ENCODE measurements around the gene GATA5. TPM values are rescaled to one million over a fixed set of nuclear protein-coding genes. Genes with fewer than 3 reads are reported as not detected.

Gene GATA5
- total RNA-seq, 4 donors from 2014 or later: 1.7 to 48.3 (median 39.5) TPM

GRCh38 chr20:62508641-62509051 lies 32.9 kb upstream of the GATA5 start:
- no peak overlapping the region for H3K27ac ChIP-seq
- no peaks in the 10 kb centered on the region for H3K27me3 ChIP-seq
- TF ChIP-seq POLR2A (IDR thresholded peaks at IDR 0.05): no peak
- TF ChIP-seq, protein P1, sequence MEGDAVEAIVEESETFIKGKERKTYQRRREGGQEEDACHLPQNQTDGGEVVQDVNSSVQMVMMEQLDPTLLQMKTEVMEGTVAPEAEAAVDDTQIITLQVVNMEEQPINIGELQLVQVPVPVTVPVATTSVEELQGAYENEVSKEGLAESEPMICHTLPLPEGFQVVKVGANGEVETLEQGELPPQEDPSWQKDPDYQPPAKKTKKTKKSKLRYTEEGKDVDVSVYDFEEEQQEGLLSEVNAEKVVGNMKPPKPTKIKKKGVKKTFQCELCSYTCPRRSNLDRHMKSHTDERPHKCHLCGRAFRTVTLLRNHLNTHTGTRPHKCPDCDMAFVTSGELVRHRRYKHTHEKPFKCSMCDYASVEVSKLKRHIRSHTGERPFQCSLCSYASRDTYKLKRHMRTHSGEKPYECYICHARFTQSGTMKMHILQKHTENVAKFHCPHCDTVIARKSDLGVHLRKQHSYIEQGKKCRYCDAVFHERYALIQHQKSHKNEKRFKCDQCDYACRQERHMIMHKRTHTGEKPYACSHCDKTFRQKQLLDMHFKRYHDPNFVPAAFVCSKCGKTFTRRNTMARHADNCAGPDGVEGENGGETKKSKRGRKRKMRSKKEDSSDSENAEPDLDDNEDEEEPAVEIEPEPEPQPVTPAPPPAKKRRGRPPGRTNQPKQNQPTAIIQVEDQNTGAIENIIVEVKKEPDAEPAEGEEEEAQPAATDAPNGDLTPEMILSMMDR (IDR thresholded peaks at IDR 0.05): no peak
- no peaks in the 10 kb centered on the region for H3K36me3 ChIP-seq
- DNase-seq: no peak
- no peaks in the 10 kb centered on the region for H3K9me3 ChIP-seq
- no peaks in the 10 kb centered on the region for H3K4me1 ChIP-seq
- no peak overlapping the region for H3K4me3 ChIP-seq

- H3K4me3 ChIP-seq: no peak overlapping the region
- H3K27ac ChIP-seq: no peak overlapping the region
- no peak for DNase-seq
- H3K9me3 ChIP-seq: no peaks in the 10 kb centered on the region
- no peak for TF ChIP-seq POLR2A (IDR thresholded peaks at IDR 0.05)
- TF ChIP-seq, protein P1 (IDR thresholded peaks at IDR 0.05): no peak
- H3K36me3 ChIP-seq: no peaks in the 10 kb centered on the region
- H3K4me1 ChIP-seq: no peaks in the 10 kb centered on the region
- no peaks in the 10 kb centered on the region for H3K27me3 ChIP-seq
Measured at GRCh38 chr20:62507991-62508640, 32.3 kb upstream of the GATA5 start.

- H3K4me3 ChIP-seq: no peak overlapping the region
- no peak overlapping the region for H3K27ac ChIP-seq
- no peak for DNase-seq
- H3K9me3 ChIP-seq: no peaks in the 10 kb centered on the region
- no peaks in the 10 kb centered on the region for H3K27me3 ChIP-seq
- no peaks in the 10 kb centered on the region for H3K36me3 ChIP-seq
- TF ChIP-seq POLR2A (IDR thresholded peaks at IDR 0.05): no peak
- TF ChIP-seq, protein P1 (IDR thresholded peaks at IDR 0.05): no peak
- no peaks in the 10 kb centered on the region for H3K4me1 ChIP-seq
Measured at GRCh38 chr20:62507323-62507722, 31.5 kb upstream of the GATA5 start.

- H3K4me3 ChIP-seq: no peak overlapping the region
- no peak for DNase-seq
- no peaks in the 10 kb centered on the region for H3K27me3 ChIP-seq
- H3K36me3 ChIP-seq: no peaks in the 10 kb centered on the region
- TF ChIP-seq, protein P1 (IDR thresholded peaks at IDR 0.05): no peak
- TF ChIP-seq POLR2A (IDR thresholded peaks at IDR 0.05): no peak
- no peaks in the 10 kb centered on the region for H3K9me3 ChIP-seq
- peaks cover 0 to 5% (median 0%) of the 10 kb centered on the region in 4 donors for H3K4me1 ChIP-seq
- H3K27ac ChIP-seq: no peak overlapping the region
Measured at GRCh38 chr20:62506791-62507190, 31.0 kb upstream of the GATA5 start.

GRCh38 chr20:62506087-62506486 lies 30.3 kb upstream of the GATA5 start:
- TF ChIP-seq, protein P1 (IDR thresholded peaks at IDR 0.05): no peak
- no peak for TF ChIP-seq POLR2A (IDR thresholded peaks at IDR 0.05)
- no peak overlapping the region for H3K27ac ChIP-seq
- H3K36me3 ChIP-seq: no peaks in the 10 kb centered on the region
- H3K4me1 ChIP-seq: peaks cover 0 to 5% (median 0%) of the 10 kb centered on the region in 4 donors
- no peaks in the 10 kb centered on the region for H3K27me3 ChIP-seq
- H3K4me3 ChIP-seq: no peak overlapping the region
- H3K9me3 ChIP-seq: no peaks in the 10 kb centered on the region
- no peak for DNase-seq
